Tibial nerve (tissue), 4 donors: ENCODE data around the gene CASZ1.

Source experiments
- EP300 ChIP-seq, 2 donors: sonication (generic); formaldehyde crosslinking; IDR thresholded peaks; one replicate each; pipeline ENCODE4 v1.6.1; 2017; ENCODE audit warnings: antibody characterized with exemption in 2 of 2, mild to moderate bottlenecking in 1 of 2
- POLR2A ChIP-seq, 2 donors: fragments of 450-650 bp; IDR thresholded peaks; one replicate each; pipeline ENCODE4 v1.6.1; 2017; ENCODE audit warnings: antibody characterized with exemption in 2 of 2, mild to moderate bottlenecking in 2 of 2, moderate library complexity in 2 of 2
- TF ChIP-seq, protein P1 (sequence below), 5 experiments: fragments of 200-600 bp in 3 of 5; fragments of 450-650 bp in 2 of 5; sonication (generic) in 3 of 5; IDR thresholded peaks; one replicate each; pipeline ENCODE4 v1.5.1; 2016 to 2019; ENCODE audit warnings: antibody characterized with exemption in 5 of 5, mild to moderate bottlenecking in 3 of 5, moderate library complexity in 2 of 5

GRCh38 chr1:10704368-10704882 lies 92.0 kb downstream of the CASZ1 start:
- no peak for TF ChIP-seq POLR2A (IDR thresholded peaks at IDR 0.05)
- TF ChIP-seq, protein P1, sequence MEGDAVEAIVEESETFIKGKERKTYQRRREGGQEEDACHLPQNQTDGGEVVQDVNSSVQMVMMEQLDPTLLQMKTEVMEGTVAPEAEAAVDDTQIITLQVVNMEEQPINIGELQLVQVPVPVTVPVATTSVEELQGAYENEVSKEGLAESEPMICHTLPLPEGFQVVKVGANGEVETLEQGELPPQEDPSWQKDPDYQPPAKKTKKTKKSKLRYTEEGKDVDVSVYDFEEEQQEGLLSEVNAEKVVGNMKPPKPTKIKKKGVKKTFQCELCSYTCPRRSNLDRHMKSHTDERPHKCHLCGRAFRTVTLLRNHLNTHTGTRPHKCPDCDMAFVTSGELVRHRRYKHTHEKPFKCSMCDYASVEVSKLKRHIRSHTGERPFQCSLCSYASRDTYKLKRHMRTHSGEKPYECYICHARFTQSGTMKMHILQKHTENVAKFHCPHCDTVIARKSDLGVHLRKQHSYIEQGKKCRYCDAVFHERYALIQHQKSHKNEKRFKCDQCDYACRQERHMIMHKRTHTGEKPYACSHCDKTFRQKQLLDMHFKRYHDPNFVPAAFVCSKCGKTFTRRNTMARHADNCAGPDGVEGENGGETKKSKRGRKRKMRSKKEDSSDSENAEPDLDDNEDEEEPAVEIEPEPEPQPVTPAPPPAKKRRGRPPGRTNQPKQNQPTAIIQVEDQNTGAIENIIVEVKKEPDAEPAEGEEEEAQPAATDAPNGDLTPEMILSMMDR (IDR thresholded peaks at IDR 0.05) = no peak
- TF ChIP-seq EP300 (IDR thresholded peaks at IDR 0.05) = no peak
